Measurements from ENCODE around the gene SPRR5. TPM values are rescaled to one million over a fixed set of nuclear protein-coding genes. Genes with fewer than 3 reads are reported as not detected.

The SPRR5 gene
- total RNA-seq, 1 experiment from 2014 or later = not detected

DNA sequence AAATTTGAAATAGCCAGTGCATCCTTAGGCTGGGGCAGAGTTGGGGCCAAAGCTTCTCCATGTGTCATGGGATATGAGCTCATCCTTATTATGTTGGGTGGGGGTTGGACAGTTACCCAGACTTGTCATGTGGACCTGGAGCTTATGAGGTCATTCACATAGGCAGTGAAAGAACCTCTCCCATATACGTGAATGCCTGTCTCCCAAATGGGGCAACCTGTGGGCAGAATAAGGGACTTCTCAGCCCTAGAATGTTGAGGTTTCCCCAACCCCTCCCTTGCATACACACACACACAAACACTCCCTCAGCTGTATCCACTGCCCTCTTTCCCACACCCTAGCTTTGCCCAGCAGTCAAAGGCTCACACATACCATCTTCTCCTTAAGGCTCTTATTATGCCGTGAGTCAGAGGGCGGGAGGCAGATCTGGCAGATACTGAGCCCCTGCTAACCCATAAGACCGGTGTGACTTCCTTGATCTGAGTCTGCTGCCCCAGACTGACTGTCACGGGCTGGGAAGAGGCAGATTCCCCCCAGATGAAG lies 40.9 kb upstream of the SPRR5 start:
- Mint-ChIP-seq H3K4me3 (ENCODE audit: unreplicated experiment) (no peak overlapping the region), H3K27ac (ENCODE audit: unreplicated experiment) (no peak overlapping the region), H3K4me1 (ENCODE audit: low read depth, unreplicated experiment) (no peaks in the 10 kb centered on the region), H3K27me3 (ENCODE audit: insufficient read depth, unreplicated experiment) (peaks cover 22% of the 10 kb centered on the region), H3K9me3 (ENCODE audit: unreplicated experiment) (no peaks in the 10 kb centered on the region), H3K36me3 (ENCODE audit: insufficient read depth, unreplicated experiment) (no peaks in the 10 kb centered on the region)
- BruUV-seq (replicated peaks) = no TSS peak
- Histone ChIP-seq H3K36me3 (ENCODE audit: control insufficient read depth, insufficient read depth, low read length) (no peaks in the 10 kb centered on the region), H3K9me3 (no peaks in the 10 kb centered on the region), H3K4me1 (no peaks in the 10 kb centered on the region), H3K27me3 (replicated peaks; ENCODE audit: control insufficient read depth, insufficient read depth, low read length) (peaks cover 2% of the 10 kb centered on the region), H3K4me3 (ENCODE audit: low read depth, low read length) (no peak overlapping the region)
- no peak for DNase-seq
- intact Hi-C loops (cut with micrococcal nuclease; ENCODE audit: unreplicated experiment) = no loop called here
- TF ChIP-seq, protein P1, sequence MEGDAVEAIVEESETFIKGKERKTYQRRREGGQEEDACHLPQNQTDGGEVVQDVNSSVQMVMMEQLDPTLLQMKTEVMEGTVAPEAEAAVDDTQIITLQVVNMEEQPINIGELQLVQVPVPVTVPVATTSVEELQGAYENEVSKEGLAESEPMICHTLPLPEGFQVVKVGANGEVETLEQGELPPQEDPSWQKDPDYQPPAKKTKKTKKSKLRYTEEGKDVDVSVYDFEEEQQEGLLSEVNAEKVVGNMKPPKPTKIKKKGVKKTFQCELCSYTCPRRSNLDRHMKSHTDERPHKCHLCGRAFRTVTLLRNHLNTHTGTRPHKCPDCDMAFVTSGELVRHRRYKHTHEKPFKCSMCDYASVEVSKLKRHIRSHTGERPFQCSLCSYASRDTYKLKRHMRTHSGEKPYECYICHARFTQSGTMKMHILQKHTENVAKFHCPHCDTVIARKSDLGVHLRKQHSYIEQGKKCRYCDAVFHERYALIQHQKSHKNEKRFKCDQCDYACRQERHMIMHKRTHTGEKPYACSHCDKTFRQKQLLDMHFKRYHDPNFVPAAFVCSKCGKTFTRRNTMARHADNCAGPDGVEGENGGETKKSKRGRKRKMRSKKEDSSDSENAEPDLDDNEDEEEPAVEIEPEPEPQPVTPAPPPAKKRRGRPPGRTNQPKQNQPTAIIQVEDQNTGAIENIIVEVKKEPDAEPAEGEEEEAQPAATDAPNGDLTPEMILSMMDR (IDR thresholded peaks at IDR 0.05; ENCODE audit: insufficient read depth in 1 of 2, low read depth in 1 of 2, low read length in 1 of 2, severe bottlenecking in 1 of 2, unreplicated experiment in 1 of 2) = no peak
- CTCF ChIA-PET = no interaction called here
- POLR2A ChIA-PET = no interaction called here

DNA sequence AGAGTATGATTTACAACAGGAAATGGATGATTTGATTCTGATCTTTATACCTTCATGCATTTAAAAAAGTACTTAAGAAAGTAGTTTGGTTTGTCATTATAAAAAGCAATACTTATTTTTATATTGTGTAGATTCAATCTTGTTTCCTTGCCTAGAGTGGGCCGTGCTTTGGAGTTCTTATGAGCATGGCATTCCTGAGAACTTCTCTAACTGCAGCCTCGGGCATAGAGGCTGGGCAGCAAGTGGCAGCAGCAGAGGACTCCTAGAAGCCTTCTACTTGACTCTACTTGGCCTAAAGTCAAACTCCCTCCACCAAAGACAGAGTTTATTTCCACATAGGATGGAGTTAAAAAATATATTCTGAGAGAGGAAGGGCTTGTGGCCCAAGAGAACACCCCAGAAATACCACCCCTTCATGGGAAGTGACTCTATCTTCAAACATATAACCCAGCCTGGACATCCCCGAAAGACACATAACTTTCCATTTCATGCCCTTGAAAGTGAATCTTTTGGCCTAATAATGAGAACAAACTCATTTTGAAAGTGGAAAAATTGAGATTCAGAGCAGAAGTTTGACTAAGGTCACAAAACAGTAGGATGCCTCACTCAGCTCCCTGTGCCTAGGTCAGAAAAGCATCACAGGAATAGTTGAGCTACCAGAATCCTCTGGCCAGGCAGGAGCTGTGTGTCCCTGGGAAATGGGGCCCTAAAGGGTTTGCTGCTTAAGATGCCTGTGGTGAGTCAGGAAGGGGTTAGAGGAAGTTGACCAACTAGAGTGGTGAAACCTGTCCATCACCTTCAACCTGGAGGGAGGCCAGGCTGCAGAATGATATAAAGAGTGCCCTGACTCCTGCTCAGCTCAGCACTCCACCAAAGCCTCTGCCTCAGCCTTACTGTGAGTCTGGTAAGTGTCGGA lies 39.1 kb upstream of the SPRR5 start, which contains the start of gene IVL:
Gene IVL, plus strand, starts transcription at position 861 of the 916 bp plus-strand sequence. CDS start 1,252 bp downstream, outside the sequence.
- H3K9me3 ChIP-seq = no peaks in the 10 kb centered on the region
- CTCF ChIA-PET = interaction anchor here (0.6 kb wide), 1 partner anchor 565 kb away, joined by 3 read pairs; no protein-coding TSS in a partner anchor
- H3K27ac Mint-ChIP-seq (ENCODE audit: unreplicated experiment) = no peak within 1 kb of the TSS
- H3K36me3 Mint-ChIP-seq (ENCODE audit: insufficient read depth, unreplicated experiment) = no peaks in the 10 kb centered on the region
- H3K4me3 ChIP-seq (ENCODE audit: low read depth, low read length) = no peak within 1 kb of the TSS
- H3K9me3 Mint-ChIP-seq (ENCODE audit: unreplicated experiment) = no peaks in the 10 kb centered on the region
- H3K27me3 ChIP-seq (replicated peaks; ENCODE audit: control insufficient read depth, insufficient read depth, low read length) = peaks cover 2% of the 10 kb centered on the region
- no peaks in the 10 kb centered on the region for H3K36me3 ChIP-seq (ENCODE audit: control insufficient read depth, insufficient read depth, low read length)
- no peaks in the 10 kb centered on the region for H3K4me1 ChIP-seq
- intact Hi-C loops (cut with micrococcal nuclease; ENCODE audit: unreplicated experiment) = no loop called here
- no peak for DNase-seq
- POLR2A ChIA-PET = no interaction called here
- no TSS peak for BruUV-seq (replicated peaks)
- no peak within 1 kb of the TSS for H3K4me3 Mint-ChIP-seq (ENCODE audit: unreplicated experiment)
- H3K27me3 Mint-ChIP-seq (ENCODE audit: insufficient read depth, unreplicated experiment) = peaks cover 25% of the 10 kb centered on the region
- TF ChIP-seq, protein P1 (IDR thresholded peaks at IDR 0.05; ENCODE audit: insufficient read depth in 1 of 2, low read depth in 1 of 2, low read length in 1 of 2, severe bottlenecking in 1 of 2, unreplicated experiment in 1 of 2) = no peak
- no peaks in the 10 kb centered on the region for H3K4me1 Mint-ChIP-seq (ENCODE audit: low read depth, unreplicated experiment)

DNA sequence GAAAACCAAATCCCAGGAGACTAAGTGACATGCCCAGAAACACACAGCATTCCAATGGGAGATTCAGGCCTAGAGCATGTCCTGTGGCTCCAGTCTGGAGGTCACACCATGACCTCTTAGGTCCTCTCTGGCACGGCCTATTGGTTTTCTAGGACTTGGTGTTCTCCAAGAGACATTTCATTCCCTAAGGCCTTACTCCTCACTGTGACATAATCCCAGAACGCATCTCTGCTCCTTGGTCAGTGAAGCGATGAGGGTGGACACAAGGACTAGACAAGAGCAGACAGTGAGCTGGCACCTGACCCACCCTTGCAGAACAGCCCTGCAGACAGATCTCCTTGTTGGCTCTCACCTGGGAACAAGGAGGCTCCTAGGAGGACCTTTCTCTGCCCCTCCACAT lies 37.8 kb upstream of the SPRR5 start:
- Mint-ChIP-seq H3K9me3 (ENCODE audit: unreplicated experiment) (no peaks in the 10 kb centered on the region), H3K4me3 (ENCODE audit: unreplicated experiment) (no peak overlapping the region), H3K27ac (ENCODE audit: unreplicated experiment) (no peak overlapping the region), H3K27me3 (ENCODE audit: insufficient read depth, unreplicated experiment) (peaks cover 26% of the 10 kb centered on the region), H3K4me1 (ENCODE audit: low read depth, unreplicated experiment) (no peaks in the 10 kb centered on the region), H3K36me3 (ENCODE audit: insufficient read depth, unreplicated experiment) (no peaks in the 10 kb centered on the region)
- H3K27me3 ChIP-seq (replicated peaks; ENCODE audit: control insufficient read depth, insufficient read depth, low read length) = peaks cover 2% of the 10 kb centered on the region
- POLR2A ChIA-PET = no interaction called here
- TF ChIP-seq, protein P1 (IDR thresholded peaks at IDR 0.05; ENCODE audit: insufficient read depth in 1 of 2, low read depth in 1 of 2, low read length in 1 of 2, severe bottlenecking in 1 of 2, unreplicated experiment in 1 of 2) = no peak
- no peaks in the 10 kb centered on the region for H3K36me3 ChIP-seq (ENCODE audit: control insufficient read depth, insufficient read depth, low read length)
- intact Hi-C loops (cut with micrococcal nuclease; ENCODE audit: unreplicated experiment) = no loop called here
- no TSS peak for BruUV-seq (replicated peaks)
- no peaks in the 10 kb centered on the region for H3K9me3 ChIP-seq
- DNase-seq = no peak
- no peaks in the 10 kb centered on the region for H3K4me1 ChIP-seq
- CTCF ChIA-PET = interaction anchor here (1.2 kb wide), 1 partner anchor 284 kb away, joined by 4 read pairs; no protein-coding TSS in a partner anchor
- no peak overlapping the region for H3K4me3 ChIP-seq (ENCODE audit: low read depth, low read length)

Data from Caco-2 (cell line).